ENCODE results near the gene MAN1C1. TPM values are rescaled to one million over a fixed set of nuclear protein-coding genes. Genes with fewer than 3 reads are reported as not detected.

Gene MAN1C1
- total RNA-seq, 1 experiment from 2014 or later: 0.11 TPM

DNA sequence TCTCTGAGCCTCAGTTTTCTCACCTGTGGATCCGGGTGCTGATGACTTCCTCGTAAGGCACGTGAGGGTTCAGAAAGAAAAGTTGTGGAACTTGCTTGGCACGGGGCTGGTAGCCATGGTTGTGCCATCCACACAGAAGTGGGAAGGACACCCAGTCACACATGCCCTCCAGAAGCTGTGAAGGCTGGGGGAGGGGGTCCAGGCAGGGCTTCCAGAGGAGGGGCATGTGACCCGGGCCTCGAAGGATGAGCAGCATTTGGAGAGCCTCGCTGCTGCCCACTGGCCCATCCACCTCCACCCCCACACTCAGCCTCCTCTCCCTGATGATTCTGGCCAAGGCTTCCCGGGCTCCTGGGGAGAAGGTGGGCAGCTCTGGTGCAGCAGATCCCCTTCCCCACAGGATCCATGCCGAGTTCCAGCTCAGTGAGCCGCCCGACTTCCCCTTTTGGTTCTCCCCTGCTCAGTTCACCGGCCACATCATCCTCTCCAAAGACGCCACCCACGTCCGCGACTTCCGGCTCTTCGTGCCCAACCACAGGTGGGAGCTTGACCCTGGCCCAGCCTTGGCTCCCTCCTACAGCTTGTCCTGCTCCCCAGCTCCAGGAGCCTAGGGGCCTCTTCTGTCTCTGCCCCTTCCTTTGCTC, 192.8 kb downstream of the MAN1C1 start:
- Histone ChIP-seq H2AFZ (ENCODE audit: low read length) (no peak overlapping the region), H3K79me2 (ENCODE audit: low read length) (no peaks in the 10 kb centered on the region), H3K9me3 (ENCODE audit: low read length) (no peaks in the 10 kb centered on the region), H3K4me1 (ENCODE audit: insufficient read depth, low read length) (0 out of 2 replicates have a peak, but pooled peaks cover 2% of the 10 kb centered on the region), H3F3A (ENCODE audit: low read length, unreplicated experiment) (no peaks in the 10 kb centered on the region), H3K27ac (ENCODE audit: low read length) (no peak overlapping the region), H3K4me3 (ENCODE audit: low read length) (no peak overlapping the region), H4K20me1 (ENCODE audit: low read length) (no peaks in the 10 kb centered on the region), H3K36me3 (ENCODE audit: low read depth, low read length) (no peaks in the 10 kb centered on the region; the same call in 1 of the 2 replicates), H3K9ac (ENCODE audit: low read length) (no peak overlapping the region), H3K27me3 (ENCODE audit: low read length) (no peaks in the 10 kb centered on the region), H3K4me2 (ENCODE audit: low read length) (no peak overlapping the region), H3K9me2 (replicated peaks; ENCODE audit: low read length) (no peaks in the 10 kb centered on the region)
- no peak for DNase-seq
- ChIA-PET POLR2A (ENCODE audit: unreplicated experiment) (no interaction called here), CTCF (no interaction called here)
- ATAC-seq: no peak
- TF ChIP-seq, protein P1, sequence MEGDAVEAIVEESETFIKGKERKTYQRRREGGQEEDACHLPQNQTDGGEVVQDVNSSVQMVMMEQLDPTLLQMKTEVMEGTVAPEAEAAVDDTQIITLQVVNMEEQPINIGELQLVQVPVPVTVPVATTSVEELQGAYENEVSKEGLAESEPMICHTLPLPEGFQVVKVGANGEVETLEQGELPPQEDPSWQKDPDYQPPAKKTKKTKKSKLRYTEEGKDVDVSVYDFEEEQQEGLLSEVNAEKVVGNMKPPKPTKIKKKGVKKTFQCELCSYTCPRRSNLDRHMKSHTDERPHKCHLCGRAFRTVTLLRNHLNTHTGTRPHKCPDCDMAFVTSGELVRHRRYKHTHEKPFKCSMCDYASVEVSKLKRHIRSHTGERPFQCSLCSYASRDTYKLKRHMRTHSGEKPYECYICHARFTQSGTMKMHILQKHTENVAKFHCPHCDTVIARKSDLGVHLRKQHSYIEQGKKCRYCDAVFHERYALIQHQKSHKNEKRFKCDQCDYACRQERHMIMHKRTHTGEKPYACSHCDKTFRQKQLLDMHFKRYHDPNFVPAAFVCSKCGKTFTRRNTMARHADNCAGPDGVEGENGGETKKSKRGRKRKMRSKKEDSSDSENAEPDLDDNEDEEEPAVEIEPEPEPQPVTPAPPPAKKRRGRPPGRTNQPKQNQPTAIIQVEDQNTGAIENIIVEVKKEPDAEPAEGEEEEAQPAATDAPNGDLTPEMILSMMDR (conservative IDR thresholded peaks at IDR 0.05; ENCODE audit: low read depth, low read length): no peak
- TF ChIP-seq EZH2phosphoT487 (IDR thresholded peaks at IDR 0.05; ENCODE audit: borderline replicate concordance, low read length): no peak
- TF ChIP-seq EZH2 (IDR thresholded peaks at IDR 0.05; ENCODE audit: low read length, unreplicated experiment): no peak
- intact Hi-C loops (cut with micrococcal nuclease): no loop called here
- no TSS peak for BruUV-seq (replicated peaks)

- no peaks in the 10 kb centered on the region for H4K20me1 ChIP-seq (ENCODE audit: low read length)
- ChIA-PET CTCF (no interaction called here), POLR2A (ENCODE audit: unreplicated experiment) (no interaction called here)
- no peaks in the 10 kb centered on the region for H3K9me2 ChIP-seq (replicated peaks; ENCODE audit: low read length)
- H3K79me2 ChIP-seq (ENCODE audit: low read length): no peaks in the 10 kb centered on the region
- ATAC-seq: no peak
- no peaks in the 10 kb centered on the region for H3K9me3 ChIP-seq (ENCODE audit: low read length)
- intact Hi-C loops (cut with micrococcal nuclease): no loop called here
- TF ChIP-seq, protein P1 (conservative IDR thresholded peaks at IDR 0.05; ENCODE audit: low read depth, low read length): no peak
- TF ChIP-seq EZH2phosphoT487 (IDR thresholded peaks at IDR 0.05; ENCODE audit: borderline replicate concordance, low read length) (no peak), EZH2 (IDR thresholded peaks at IDR 0.05; ENCODE audit: low read length, unreplicated experiment) (no peak)
- DNase-seq: no peak
- H3K36me3 ChIP-seq (ENCODE audit: low read depth, low read length): no peaks in the 10 kb centered on the region; the same call in 1 of the 2 replicates
- 0 out of 2 replicates have a peak, but pooled peaks cover 2% of the 10 kb centered on the region for H3K4me1 ChIP-seq (ENCODE audit: insufficient read depth, low read length)
- H3K27me3 ChIP-seq (ENCODE audit: low read length): no peaks in the 10 kb centered on the region
- no peak overlapping the region for H3K9ac ChIP-seq (ENCODE audit: low read length)
- no TSS peak for BruUV-seq (replicated peaks)
- no peaks in the 10 kb centered on the region for H3F3A ChIP-seq (ENCODE audit: low read length, unreplicated experiment)
- H2AFZ ChIP-seq (ENCODE audit: low read length): no peak overlapping the region
- H3K4me3 ChIP-seq (ENCODE audit: low read length): no peak overlapping the region
- no peak overlapping the region for H3K27ac ChIP-seq (ENCODE audit: low read length)
- no peak overlapping the region for H3K4me2 ChIP-seq (ENCODE audit: low read length)
Observed at GRCh38 chr1:25809929-25810328, 193.3 kb downstream of the MAN1C1 start.
